GF-D8 (cell line): ENCODE data around the gene UQCR11.
"Not testable (repeated sequence)": the region's sequence is repeated elsewhere in the genome, so short reads cannot be mapped to it uniquely, and the experiment has no call there.

ENCODE experiments used
- DNase-seq: peaks from one replicate; lab custom pipeline; 2025; lab: John Stamatoyannopoulos, UW

UQCR11 gene

GRCh38 chr19:1605236-1606137, at the start of gene UQCR11:
UQCR11 (minus strand) TSS chr19:1605462; CDS start chr19:1605409, 53 bp downstream.
- peak; percentile 87 for DNase-seq

GRCh38 chr19:1654178-1654792, 49.0 kb upstream of the UQCR11 start:
- DNase-seq = no peak

- DNase-seq = no peak
Measured at GRCh38 chr19:1653300-1653628, 48.0 kb upstream of the UQCR11 start.

- DNase-seq = peak; percentile 94
Measured at GRCh38 chr19:1652471-1653299, 47.4 kb upstream of the UQCR11 start, which contains the start of gene TCF3. TCF3 (minus strand) TSS chr19:1652615; CDS start chr19:1650248, 2,367 bp downstream.

GRCh38 chr19:1651568-1652291, 46.5 kb upstream of the UQCR11 start:
- DNase-seq = no peak

- DNase-seq = no peak
Measured at GRCh38 chr19:1650650-1651567, 45.6 kb upstream of the UQCR11 start.

- no peak for DNase-seq
Measured at GRCh38 chr19:1649706-1650649, 44.7 kb upstream of the UQCR11 start.

GRCh38 chr19:1648920-1649541, 43.8 kb upstream of the UQCR11 start:
- DNase-seq = no peak

GRCh38 chr19:1648459-1648849, 43.2 kb upstream of the UQCR11 start:
- no peak for DNase-seq

GRCh38 chr19:1647501-1648458, 42.5 kb upstream of the UQCR11 start:
- no peak for DNase-seq

GRCh38 chr19:1646659-1647453, 41.6 kb upstream of the UQCR11 start:
- DNase-seq = no peak

- no peak for DNase-seq
Measured at GRCh38 chr19:1646149-1646548, 40.9 kb upstream of the UQCR11 start.

- DNase-seq = no peak
Measured at GRCh38 chr19:1645299-1645698, 40.0 kb upstream of the UQCR11 start.

- DNase-seq = no peak
Measured at GRCh38 chr19:1644070-1644469, 38.8 kb upstream of the UQCR11 start.

GRCh38 chr19:1640893-1641448, 35.7 kb upstream of the UQCR11 start:
- DNase-seq = not testable (repeated sequence)

GRCh38 chr19:1636325-1637236, 31.3 kb upstream of the UQCR11 start:
- DNase-seq = no peak
